GM18511 (cell line): ENCODE results near the gene GALNS.

ENCODE experiments used
- ATAC-seq: cut with Tn5 transposase; IDR thresholded peaks from one replicate; pipeline ENCODE4 v1.9.1; 2021; ENCODE audit warnings: mild to moderate bottlenecking, moderate library complexity; ENCODE audit not compliant: unreplicated experiment

Gene GALNS

GRCh38 chr16:88877564-88878289, 21.0 kb upstream of the GALNS start:
- ATAC-seq, result no peak

DNA sequence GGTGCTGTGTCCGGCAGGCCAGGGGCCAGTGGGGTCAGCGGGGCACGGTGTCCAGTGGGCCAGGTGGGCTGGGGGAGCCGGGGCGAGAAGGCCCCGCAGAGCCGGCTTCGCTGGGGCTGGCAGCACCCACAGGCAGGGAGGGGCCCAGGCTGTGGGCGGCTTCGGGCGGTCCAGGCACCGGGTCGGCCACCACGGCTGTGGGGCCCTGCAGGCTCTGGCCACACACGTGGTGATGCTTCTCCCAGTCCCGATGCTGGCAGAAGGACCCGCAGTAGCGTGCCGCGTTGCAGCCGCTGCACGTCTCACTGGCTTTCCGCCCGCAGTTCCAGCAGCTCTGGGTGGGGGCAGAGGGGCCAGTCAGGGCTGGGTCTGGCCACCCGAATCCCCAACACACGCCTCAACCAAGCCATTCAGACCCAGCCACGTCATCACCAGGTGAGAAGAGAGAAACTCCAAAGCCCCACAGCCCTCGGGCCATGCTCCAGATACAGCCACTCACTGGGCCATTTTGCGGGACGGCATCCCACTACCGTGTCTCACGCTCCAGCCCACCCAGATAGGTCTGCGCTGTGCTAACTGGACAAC, 20.3 kb upstream of the GALNS start:
- no peak for ATAC-seq

GRCh38 chr16:88875703-88876234, 19.0 kb upstream of the GALNS start:
- ATAC-seq, result no peak

DNA sequence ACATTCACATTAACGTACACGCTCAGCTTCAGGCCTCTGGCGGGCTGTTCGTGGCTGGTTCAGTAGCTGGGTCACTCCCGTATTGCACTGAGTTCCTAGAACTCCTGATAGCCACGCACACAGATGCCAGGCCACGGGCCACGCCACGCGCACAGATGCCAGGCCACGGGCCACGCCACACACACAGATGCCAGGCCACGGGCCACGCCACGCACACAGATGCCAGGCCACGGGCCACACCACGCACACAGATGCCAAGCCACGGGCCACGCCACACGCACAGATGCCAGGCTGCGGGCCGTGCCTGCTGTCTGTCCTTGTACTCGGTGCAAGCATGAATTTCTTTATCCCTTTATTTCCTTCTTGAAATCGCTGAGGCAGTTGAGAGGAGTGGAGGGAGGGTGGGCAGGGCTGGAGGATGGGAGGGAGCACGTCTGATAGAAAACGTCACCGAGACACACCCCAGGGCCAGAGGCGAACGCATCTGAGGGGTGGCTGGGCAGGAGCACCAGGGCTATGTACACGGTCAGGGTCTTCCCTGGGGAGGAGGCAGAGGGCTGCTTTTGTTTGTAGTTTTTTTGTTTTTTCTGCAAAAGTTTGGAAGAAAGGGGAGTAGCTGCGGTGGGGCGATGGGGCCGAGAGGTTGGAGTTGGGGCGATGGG, 18.3 kb upstream of the GALNS start:
- ATAC-seq, result no peak

DNA sequence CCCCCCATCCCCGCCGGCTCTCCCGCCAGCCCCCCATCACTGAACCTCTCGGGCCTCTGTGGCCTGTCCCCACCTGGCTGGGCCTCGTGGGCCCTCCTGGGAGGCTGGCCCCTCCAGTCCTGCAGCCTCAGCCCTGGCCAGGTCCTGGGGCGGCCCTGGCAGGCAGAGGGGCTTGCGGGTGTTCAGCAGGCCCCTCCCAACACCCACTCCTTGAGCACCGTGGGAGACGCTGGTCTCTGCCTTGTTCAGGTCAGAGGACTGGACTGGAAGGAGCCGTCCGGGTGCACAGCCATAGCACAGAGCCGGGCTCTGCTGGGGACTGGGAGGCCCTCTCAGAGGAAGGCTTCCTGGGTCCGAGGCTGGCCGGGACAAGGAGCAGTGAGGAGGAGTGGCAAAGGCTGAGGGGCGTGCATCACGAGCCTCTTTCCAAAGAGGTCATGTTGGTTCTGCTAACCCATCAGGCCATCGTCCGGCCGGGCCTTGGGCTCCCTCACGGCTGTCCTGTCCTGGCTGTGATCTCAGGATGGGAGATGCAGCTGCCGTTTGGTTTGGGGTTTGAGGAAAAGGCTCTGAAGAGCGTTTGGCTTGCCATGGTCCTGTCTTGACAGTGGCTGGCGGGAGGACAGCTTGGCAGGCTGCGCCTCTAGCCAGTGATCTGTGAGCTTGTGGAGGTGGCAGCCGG, 16.0 kb upstream of the GALNS start:
- no peak for ATAC-seq

DNA sequence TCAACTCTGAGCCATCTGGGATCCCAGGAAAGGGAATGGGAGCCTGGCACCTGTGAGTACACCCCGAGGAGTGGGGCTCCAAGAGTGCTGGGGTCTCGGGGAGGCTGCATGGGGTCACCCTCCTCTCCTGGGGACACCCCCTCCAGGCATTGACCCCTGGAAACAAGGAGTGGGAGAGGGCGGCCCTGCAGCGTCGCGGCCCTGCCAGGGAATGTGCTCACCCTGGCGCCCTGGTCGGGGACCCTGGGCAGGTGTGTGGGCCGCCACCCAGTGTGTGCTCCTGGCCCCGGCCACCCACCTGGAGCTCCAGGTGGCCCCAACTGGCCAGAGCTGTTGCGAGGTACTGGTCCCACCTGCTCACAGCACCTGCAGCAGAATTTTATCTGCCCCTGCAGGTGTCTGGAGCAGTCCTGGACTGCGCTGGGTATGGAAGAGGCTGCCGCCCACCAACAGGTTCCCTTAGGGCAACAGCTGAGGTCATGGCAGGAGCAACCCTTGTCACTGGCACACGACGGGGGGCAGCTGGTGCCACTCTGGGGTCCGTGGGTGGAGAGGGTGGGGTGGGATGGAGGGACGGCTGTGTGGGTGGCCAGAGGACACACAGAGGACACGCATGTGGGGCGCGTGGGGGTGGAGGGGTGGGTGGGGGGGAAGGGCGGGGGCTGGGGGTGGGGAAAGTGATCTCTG, 15.1 kb upstream of the GALNS start:
- ATAC-seq, result no peak

GRCh38 chr16:88871349-88871702, 14.6 kb upstream of the GALNS start:
- no peak for ATAC-seq

DNA sequence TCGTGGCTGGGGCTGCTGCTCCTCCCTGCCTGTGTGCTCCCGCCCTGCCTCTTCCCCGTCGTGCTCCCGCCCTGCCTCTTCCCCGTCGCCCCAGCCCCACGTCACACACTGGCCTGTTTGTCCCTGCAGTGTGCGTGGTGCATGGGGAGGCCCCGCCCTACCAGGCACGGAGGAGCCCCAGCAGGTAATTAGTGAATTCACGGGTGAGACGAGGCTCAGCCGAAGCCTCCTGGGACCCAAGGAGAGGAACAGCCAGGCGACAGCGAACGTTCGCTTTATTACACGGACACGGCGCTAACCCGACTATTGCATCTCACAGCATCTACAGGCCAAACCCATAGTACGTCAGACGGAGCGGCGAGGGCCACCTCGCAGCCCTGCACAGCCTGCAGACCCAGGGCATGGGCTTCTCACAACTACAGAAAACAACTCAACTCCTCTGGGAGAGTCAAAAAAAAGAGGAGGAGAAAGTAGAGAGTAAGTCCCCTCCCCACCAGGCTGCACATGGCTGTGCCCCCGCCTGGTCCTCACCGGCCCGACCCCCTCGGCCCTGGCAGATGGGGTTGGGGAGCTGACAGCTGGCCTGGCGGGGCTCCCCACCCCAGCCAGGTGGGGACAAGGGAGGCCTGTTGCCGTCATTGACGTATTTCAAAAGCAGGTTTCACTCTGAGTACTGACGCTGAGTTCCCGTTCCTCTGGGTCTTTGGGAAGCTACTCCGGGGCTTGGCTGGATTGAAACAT, 14.0 kb upstream of the GALNS start:
- no peak for ATAC-seq

DNA sequence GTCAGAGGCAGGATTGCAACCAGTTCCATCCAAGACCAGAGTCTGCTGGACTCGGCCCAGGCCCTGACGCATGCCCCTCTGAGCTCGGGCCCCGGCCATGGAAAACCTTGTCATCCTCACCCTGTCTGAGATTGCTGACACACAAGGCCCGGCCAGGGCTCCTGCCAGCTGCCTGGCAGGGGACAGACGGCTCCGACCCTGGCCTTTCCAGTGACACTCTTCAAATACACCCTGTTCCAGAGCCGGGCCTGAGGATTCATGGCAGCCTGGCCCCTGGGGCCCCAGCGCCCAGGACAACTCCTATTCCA, 12.9 kb upstream of the GALNS start:
- ATAC-seq, result no peak

GRCh38 chr16:88868974-88869672, 12.4 kb upstream of the GALNS start:
- ATAC-seq, result no peak

DNA sequence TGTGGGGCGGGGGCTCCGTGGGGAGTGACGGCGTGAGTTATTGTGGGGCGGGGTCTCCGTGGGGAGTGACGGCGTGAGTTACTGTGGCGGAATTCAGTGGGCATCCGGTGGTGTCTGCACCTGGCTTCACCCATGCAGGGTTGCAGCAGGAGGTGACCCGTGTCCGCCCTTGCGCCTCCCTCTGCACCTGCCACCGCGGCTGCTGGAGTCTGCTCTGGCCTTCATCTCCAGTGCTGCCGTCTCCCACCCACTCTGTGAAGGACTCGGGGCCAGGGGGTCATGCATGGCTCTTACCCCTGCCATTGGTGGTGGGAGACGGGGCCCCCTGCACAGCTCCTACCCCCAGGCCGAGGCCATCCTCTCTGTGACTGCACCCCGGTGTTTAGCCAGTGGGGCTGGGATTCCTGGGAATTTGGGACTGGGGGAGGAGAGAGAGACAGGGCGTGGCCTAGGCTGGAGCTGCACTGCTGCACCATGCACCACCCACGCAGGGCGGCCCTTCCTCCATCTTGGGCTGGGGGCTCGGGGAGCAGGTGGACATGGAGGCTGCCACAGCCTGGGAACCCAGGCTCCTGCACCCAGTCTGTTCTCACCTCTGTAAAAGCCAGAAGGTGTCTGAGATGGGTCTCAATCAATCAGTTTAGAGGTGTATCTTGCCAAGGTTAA, 11.0 kb upstream of the GALNS start:
- no peak for ATAC-seq

DNA sequence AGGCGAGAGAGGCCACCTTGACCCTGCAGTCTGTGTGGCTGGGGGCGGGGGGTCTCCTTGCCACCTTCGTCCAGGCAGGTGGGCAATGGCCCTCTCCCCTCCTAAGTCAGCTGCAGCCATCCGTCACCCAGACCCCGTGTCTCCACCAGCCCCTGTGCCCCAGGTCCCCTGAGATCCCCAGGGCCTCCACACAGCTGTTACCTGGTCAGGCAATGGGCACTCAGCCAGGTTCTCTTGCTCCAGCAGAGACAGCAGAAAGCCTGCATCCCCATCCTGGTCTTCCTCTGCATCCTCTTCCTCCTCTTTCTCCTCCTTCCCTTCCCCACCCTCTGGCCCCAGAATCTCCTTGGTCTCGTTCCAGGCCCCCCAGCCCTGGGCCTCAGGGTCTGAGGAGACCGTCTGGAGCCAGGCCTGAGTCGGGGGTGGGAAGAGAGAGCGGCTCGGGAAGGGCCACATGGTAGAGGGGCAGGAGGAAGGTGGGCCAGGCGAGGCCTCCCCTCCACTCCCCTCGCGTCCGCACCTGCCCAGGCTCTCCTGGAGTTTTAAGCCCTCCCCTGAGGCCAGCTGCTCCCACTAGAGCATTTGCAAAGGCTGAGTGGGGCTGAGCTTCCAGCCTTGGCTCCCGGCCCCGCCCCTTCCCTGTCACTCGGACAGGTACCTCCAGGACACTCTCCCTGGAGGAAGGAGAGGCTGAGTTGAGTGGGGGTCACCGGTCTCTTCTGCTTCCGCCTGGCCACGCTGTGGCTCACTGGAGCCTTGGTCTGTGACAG, 9.6 kb upstream of the GALNS start, which contains the start of gene PABPN1L:
TSS of gene PABPN1L (minus strand) at position 510 of the 770 bp plus-strand sequence. CDS start at position 456, 54 bp downstream.
- no peak for ATAC-seq

- no peak for ATAC-seq
These were observed 9.0 kb upstream of the GALNS start for GRCh38 chr16:88865742-88866141.

DNA sequence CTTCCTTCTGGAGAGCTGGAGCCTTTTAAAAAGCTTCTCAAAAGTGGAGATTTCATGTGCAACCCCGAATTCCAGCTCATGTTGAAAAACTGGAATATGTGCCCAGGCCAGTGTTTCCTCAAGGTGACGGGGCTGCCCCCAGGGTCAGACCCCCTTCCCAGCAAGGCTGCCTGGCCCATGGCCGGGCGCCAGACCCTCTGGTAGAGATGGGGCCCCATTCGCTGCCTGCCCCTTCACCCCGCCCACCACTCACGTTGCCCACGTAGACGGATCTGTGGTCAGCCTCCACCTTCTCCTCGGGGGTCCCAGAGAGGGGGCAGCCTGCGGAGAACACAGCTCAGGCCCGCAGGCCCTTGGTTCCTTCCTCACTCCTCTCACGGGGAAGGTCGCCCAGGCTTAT, 8.6 kb upstream of the GALNS start:
- ATAC-seq, result no peak

- no peak for ATAC-seq
These were observed 7.8 kb upstream of the GALNS start for GRCh38 chr16:88864521-88864920.

GRCh38 chr16:88864099-88864498, 7.4 kb upstream of the GALNS start:
- ATAC-seq, result no peak

DNA sequence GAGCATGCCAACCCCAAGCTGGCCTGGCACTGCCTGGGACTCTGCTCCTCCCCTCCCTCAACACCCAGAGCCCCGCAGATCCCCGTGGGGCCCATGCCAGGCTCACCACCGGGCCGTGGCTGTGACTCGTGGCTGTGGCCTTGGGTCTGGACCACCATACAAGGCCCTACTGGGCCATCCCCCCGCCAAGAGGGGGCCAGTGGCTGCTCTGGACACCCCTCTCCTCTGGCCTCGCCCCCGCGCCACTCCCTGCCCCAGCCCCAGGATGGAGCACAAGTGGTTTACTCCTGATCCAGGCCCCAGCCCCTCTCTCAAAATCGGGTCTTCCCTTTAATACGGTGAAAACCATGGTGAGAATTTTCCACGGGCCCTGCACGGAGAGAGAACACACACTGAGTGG, 6.7 kb upstream of the GALNS start:
- ATAC-seq, result no peak

GRCh38 chr16:88862968-88863367, 6.2 kb upstream of the GALNS start:
- no peak for ATAC-seq

- ATAC-seq, result no peak
These were observed 4.6 kb upstream of the GALNS start for GRCh38 chr16:88861359-88861758.
